ENCODE data around the gene CAMTA1.
A peak's percentile ranks its signal among the peaks of the same experiment; 100 is the strongest.

The CAMTA1 gene

DNA sequence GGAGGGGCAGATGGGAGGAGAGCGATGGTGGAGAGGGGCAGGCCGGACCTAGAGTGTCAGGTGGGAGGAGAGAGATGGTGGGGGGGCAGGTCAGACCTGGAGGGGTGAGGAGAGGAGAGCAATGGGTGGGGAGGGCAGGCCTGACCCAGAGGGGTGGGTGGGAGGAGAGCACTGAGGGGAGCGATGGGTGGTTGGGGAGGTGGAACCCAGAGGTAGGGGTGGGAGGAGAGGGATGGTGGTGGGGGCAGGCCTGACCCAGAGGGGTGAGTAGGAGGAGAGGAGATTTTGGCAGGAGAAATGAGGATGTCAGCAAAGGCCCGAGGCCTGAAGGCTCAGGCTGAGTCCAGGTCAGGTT lies 828.6 kb downstream of the CAMTA1 start:
- DNase-seq = no peak

DNA sequence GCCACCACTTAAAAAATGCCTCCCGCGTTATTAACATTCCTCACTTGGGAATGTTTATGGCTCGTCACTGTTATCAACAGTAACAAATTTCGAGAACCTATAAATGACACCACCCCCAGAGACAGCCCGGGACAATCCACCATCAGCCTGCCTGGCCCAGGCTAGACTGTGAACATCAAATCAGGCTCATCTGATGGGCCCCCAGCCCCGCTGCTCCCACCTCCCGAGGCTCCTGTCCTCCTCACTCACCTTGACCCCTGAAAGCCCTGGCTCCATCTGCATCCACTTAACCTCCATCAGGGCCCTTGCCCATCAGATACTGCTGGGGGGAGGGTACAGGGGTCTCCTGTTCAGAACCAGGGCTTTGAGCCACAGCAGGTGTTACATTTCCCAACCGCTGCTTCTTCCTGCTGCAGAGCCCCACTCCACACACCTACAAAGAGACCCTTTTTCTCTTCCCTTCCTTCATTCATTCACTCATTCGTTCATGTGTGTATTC lies 829.4 kb downstream of the CAMTA1 start:
- no peak for DNase-seq

DNA sequence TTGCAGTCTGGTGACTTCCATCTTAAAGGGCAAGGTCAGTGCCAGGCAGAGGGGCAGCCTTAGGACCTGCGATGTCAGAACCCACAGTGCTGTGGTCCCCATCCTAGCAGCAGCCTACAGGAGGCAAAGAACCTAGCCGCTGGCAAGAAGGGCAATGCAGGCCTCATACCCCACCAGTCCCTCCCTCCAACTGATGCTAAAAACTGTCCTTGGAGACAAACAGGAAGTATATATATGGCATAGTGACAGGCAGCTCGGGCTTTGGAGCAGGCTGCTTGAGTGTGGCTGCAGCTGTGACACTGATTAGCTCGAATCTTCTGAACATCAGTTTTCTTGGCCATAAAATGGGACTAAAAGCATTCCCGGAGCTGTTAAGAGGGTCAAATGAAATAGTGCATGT lies 829.9 kb downstream of the CAMTA1 start:
- DNase-seq = no peak

DNA sequence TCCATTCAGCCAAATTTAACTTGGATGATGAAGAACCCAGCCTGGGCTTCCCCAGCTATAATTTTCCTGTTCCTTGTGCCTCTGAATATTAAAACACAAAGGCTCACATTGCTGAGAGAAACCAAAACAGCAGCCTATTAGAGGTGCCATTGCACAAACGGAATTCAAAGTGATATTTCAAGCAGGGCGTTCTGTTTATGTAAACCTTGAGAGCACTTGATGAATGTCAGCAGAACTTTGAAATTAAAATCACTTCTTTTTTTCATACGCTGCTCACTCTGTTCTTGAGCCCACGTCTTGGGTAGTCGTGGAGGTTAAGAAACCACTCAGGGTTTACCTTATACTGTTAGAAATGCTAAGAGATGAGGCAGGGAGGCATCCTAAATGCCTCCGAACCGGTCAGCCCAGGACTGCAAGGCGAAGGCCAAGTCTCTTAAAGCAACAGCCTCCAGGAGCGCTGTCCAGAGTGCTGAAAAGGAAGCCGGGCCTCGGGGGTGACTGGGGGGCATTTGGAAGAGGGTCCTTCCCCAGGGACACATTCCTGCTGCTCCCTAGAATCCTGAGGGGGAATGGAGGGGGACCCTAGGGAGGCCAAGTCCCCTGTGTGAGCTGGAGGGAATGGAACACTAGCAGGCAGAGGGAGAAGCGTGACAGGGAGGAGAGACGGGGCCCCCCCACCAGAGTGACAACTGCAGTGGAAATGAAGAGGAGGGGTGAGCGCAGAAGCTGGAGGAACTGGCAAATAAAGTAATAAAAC lies 831.0 kb downstream of the CAMTA1 start:
- DNase-seq = no peak

DNA sequence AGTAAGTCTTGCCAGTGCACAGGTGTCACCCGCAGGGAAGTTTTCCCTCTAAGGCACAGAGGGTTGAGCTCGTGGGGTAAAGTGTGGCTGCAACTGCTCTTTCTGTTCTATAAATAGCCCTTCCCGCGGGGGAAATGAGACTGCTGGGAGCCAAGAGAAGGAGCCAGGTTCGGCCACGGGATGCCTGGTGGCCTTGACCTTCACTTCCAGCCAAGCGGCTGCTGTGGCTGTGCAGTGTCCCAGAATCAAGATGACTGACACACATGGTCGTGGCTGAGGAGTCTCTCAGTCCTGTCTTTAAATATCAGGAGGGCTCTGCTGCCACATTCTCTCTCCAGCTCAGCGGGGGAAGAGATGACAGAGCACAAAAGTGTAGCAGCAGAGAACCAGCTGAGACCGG lies 831.7 kb downstream of the CAMTA1 start:
- no peak for DNase-seq

- DNase-seq = no peak
Observed at GRCh38 chr1:7617826-7618225, 832.6 kb downstream of the CAMTA1 start.

GRCh38 chr1:7620196-7620595 lies 834.9 kb downstream of the CAMTA1 start:
- no peak for DNase-seq

- no peak for DNase-seq
Observed at GRCh38 chr1:7621334-7622219, 836.3 kb downstream of the CAMTA1 start.

DNA sequence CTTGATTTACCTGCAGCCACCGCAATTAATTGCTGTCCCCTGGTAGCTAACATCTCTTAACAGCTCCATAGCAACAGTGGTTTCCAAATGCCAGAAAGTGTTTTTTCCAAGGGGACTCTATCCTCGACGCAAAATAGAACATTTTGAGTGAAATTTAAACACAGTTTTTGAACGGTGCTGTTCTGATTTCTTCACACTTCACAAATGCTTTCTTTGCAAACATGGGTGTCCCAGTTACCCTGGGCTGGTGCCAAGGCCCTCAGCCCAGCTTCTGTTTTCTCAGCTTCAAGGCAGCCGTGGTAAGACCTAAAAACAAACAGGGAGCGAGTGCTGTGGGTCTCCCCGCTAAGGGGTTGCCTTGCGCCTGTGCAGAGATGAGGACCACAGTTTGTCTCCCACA lies 838.6 kb downstream of the CAMTA1 start:
- DNase-seq = no peak

GRCh38 chr1:7624791-7625355 lies 839.6 kb downstream of the CAMTA1 start:
- DNase-seq = no peak

GRCh38 chr1:7625401-7625800 lies 840.1 kb downstream of the CAMTA1 start:
- no peak for DNase-seq

DNA sequence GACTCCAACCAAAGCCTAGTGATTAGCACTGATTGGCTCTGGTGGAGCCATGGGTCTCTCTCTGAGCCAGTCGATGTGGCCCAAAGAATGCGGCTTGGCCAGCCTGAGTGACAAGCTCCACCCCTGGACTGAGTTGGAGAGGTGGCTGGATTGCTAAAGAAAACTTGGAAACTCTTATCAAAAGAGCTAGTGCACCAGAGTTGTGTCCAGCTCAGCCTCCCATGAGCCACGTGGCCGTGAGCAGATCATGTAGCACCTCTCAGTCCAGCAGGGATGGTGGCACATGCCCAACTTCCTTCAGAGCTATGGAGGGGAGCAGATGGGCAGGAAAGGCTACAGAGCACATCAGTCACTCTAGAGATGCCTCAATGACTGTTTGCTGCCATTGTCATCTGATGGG lies 843.0 kb downstream of the CAMTA1 start:
- no peak for DNase-seq

GRCh38 chr1:7629011-7629410 lies 843.8 kb downstream of the CAMTA1 start:
- DNase-seq = no peak

GRCh38 chr1:7629465-7630195 lies 844.4 kb downstream of the CAMTA1 start:
- DNase-seq = no peak

DNA sequence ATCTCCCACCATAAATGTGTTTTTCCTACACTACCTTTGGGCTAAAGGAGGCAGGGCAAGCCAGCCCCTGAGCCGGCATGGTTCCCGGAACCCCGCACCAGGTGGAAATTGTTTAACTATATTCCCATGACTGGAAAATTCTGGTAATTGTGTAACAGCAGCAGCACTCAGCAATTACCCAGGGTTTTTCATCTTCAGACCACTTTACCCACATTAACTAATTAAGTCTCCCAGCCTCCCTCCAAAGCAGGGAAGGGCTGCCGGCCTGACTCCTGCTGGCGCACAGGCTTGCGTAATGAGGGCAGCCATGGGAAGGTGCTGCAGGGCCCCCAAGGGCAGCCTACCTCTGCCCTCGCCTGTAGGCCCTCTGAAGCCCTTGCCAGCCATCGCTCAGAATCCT lies 845.1 kb downstream of the CAMTA1 start:
- DNase-seq = peak; percentile 66

GRCh38 chr1:7632176-7632575 lies 846.9 kb downstream of the CAMTA1 start:
- DNase-seq = no peak

- no peak for DNase-seq
Observed at GRCh38 chr1:7632681-7633080, 847.4 kb downstream of the CAMTA1 start.

DNA sequence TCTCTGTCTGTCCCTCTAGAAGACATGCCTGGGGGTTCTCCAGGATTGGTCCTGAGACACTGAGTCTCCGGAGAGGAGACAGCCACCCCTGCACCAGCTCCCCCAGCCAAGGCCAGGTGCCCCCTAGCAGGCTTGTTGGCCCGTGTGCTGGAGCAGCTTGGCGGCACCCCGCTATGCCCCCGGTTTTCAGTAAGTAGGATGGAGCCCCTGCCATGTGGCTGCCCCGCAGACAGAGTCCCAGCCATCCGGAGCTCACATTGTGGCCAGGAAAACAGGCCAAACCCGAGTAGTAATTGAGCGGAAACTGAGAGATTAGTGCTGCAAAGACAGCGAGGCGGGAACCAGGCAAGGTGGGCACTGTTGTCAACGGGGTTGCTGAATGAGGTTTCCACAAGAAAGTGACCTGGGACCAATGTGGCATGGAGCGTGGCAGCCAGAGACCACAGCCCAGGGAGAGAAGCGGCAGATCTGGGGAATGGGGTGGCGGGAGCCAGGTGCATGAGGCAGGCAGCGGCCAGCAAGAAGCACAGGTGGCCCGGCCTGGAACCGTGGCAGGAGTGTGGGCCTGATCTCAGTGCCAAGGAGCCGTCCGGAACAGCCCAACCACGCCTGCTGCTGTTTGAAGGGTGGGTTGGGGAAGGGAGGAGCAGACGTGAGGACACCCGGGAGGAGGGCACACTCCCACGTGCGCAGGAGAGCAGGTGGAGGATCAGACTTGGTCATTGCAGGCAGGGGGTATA lies 848.4 kb downstream of the CAMTA1 start:
- DNase-seq = peak; percentile 26

GRCh38 chr1:7634546-7635240 lies 849.4 kb downstream of the CAMTA1 start:
- DNase-seq = no peak

- DNase-seq = no peak
Observed at GRCh38 chr1:7636795-7637526, 851.7 kb downstream of the CAMTA1 start.

GRCh38 chr1:7638078-7638477 lies 852.8 kb downstream of the CAMTA1 start:
- DNase-seq = no peak

Measured in COR-L47 (cell line).